GM18909 (cell line): ENCODE data around the gene GABARAPL2.

Experiments
- ATAC-seq: cut with Tn5 transposase; IDR thresholded peaks from one replicate; pipeline ENCODE4 v1.9.1; 2021; ENCODE audit warnings: mild to moderate bottlenecking; ENCODE audit not compliant: unreplicated experiment, poor library complexity

The GABARAPL2 gene

DNA sequence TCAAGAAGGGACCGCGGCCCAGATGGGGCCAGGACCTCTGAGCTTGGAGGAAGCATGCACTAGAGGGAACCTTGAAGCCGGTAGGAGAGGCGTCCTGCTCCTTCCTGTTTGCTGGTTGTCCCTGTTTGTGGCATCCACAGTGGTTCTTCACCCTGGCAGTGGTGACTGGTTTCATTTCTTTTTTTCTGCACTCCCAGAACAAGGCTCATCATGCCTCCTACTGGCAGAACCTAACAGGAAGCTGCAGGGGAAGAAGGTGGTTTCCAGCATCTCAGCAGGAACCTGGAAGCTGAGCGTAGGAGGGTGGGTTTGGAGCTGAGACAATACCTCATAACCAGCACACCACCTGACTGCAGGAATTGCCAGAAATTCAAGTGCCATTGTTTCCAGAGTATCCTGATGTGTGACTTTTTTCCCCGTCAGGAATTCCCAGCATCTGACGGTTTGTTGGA is 15.9 kb upstream of the GABARAPL2 start:
- peak; percentile 83 for ATAC-seq

DNA sequence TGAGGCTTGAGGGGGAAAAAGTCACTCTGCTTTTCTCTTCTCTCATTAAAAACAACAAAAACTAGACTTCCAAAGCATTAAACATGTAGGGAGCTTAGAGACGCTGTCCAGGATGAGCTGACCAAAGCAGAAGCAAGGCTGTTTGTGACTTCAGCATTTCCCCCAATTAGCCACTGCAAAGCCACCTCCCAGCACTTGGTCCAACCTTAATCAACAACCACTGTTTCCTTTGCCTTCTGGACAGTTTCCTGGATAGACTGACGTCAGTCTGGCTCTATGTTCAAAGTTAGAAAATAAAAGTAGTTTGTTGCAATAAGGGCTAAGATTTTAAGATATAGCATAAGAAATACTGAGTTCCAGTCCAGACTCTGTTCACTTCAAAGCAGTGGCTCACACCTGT is 13.2 kb upstream of the GABARAPL2 start:
- ATAC-seq: no peak

DNA sequence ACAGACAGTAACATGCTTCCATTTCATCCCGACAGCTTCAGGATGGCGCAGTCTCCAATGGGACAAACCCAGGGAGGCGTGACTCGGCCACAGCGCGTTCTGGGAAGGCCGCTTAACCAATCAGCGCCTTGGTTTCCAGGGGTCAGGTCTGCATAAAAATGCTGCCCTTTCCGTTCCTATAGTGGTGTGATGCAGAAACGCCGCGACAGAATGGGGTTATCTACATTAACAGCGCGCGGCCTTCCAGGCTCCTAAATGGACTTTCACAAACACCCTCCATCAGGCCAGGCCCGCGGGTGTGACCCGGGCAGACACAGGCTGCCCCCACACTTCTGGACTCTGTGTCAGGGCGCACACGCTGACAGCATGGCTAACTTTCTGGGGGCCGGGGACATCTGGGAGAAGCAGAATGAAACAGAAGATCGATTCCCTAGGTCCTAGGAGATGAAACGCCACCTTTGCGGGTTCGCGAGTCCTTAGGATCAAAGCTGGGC is 10.9 kb upstream of the GABARAPL2 start:
- peak; percentile 29 for ATAC-seq

DNA sequence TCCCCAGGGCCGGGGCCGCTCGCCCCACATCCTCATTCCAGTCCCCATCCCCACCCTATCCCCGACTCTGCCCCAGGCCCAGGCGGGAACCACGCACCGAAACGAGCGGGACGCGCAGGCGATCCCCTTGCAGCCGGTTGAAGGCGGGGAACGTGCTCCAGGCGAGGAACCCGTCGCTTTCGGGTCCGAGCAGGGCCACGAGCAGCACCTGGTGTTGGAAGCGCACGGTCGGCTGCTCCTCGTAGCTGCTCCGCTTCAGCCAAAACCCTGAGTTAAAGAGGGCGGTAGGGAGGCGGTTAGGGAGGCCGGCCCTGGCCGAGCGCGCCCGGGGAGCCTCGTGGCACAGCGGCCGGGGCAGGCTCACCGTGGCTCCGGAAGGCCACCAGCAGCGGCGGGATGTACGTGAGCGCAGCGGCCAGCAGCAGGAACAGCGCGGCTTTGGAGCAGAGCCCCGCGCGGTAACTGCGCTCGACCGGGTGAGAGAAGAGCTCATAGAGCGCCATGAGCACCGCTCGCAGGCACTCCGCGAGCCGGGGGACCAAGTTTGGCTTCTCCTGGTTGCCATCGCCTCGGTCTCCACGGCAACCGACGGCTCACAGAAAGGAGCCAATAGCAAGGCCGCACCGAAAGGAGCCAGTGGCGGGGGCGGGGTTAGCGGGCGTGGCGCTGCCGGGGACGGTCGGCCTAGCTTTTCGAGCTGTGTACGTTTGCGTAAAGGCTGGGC is 10.3 kb upstream of the GABARAPL2 start, which contains the start of gene TMEM231:
TMEM231 (minus strand) TSS at position 546 of the 724 bp plus-strand sequence; CDS start at position 503, 43 bp downstream.
- peak; percentile 97 for ATAC-seq

DNA sequence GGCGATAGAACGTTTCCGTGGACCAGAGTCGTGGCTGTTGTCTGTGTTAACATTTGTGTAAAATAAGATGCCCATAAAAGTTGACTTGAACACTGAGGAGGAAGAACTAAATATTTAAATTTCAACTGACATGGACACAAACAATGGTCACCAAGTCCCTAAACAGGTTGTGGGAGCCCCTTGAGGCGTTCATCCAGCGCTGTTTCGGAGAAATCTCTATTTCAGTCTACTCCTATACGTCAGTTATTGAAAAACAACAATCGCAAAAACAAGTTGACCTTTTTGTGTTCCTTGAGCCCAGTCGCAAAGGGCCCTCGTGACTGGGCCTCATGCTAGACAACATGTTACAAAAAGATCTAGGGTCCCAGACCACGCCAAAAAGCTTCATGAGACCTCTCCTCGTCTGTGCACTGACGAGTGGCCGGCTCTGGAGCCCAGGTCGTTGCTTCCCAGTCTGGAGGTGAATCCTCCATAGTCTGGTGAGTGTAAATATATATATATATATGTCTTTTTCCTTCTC is 9.7 kb upstream of the GABARAPL2 start:
- ATAC-seq: no peak

DNA sequence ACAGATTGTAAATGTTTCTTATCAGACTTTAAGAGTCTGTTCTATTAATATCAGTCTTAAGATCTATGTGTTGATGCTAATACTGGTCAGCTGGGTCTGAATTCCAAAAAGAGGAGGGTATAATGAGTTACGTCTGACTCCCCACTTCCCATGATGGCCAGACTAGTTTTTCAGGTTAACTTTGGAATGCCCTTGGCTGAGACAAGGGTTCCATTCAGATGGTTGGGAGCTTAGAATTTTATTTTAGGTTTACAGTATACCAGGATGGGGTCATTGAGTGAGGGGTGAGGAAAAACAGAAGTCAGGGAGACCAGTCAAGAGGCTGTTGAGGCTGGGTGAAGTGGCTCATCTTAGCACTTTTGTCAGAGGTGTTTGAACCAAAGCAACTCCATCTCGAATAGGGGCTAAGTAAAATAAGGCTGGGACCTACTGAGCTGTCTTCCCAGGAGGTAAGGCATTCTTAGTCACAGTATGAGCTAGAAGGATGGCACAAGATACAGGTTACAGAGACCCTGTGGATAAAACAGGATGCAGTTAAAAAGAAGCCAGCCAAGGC is 7.3 kb upstream of the GABARAPL2 start:
- ATAC-seq: no peak

DNA sequence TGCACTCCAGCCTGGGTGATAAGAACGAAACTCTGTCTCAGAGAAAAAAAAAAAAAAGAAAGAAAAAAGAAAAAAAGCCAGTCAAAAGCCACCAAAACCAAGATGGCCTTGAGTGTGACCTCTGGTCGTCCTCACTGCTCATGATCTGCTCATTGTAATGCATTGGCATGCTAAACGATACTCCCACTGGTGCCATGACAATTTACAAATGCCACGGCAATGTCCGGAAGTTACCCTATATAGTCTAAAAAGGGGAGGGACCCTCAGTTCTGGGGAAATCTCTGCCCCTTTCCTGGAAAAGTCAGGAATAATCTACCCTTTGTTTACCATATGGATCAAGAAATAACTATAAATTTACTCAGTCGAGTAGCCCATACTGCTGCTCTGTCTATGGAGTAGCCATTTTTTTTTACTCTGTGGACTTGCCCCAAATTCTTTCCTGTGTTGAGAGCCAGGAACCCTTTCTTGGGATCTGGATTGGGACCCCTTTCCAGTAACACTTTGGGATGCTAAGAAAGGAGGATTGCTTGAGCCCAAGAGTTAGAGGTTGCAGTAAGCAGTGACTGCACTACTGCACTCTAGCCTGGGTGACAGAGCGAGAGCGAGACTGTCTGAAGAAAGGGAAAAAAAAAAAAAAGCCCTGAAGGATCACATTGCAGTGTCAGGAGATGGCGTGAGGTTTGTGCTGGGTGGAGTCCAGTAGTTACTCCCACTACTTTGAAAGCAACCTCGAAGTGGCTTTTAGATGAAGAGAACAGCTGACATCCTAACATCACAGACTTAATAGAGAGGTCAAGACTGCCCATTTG is 6.4 kb upstream of the GABARAPL2 start:
- no peak for ATAC-seq

DNA sequence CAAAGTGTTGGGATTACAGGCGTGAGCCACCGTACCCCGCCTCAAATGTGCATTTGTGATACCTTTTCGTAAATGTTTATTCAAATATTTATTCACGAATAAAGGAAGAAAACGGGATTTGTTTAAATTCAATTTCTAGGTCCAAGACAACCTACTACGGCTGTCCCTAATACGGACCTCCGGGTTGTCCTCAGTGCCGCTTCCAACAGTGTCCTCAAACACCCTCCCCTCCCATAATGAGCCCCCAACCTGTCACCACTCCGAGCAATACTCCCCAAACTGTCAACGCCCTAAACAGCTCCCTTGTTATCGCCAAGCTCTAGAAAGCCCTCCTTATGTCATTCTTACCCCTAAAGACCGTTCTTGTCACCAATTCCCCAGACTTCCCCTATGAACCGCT is 539 bp upstream of the GABARAPL2 start:
- no peak for ATAC-seq

DNA sequence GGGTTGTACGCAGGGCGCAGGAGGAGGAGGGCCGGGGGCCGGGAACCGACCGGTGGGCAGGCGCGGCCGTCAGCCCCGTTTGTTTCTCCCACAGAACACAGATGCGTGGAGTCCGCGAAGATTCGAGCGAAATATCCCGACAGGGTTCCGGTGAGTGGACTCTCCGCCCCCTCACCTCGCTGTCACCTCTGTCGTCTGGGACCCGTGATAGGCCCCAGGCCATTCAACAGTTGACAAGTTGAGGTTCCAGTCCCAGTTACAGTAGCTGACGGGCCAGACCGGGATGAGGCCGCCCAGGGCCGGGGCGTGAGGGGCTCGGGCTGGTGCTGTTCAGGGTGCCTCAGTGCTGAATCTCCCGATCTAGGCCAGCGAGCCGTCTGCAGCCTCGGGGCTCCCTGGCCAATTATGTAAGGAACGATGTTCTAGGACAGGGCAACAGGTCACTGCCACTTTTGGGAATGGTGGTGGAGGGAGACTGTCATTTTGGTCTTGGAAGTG is 628 bp downstream of the GABARAPL2 start:
- peak; percentile 6 for ATAC-seq

DNA sequence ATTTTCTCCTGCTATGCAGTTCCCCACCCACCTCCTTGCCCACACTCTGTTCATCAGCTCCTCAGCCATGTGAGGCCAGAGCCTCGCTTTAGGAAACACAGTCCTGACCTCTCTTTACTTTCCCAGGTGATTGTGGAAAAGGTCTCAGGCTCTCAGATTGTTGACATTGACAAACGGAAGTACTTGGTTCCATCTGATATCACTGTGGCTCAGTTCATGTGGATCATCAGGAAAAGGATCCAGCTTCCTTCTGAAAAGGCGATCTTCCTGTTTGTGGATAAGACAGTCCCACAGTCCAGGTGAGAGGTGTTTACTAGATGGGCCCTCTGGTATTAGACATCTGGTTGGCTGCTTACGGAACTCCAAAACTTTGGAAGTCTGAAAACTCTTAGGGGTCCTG is 1.7 kb downstream of the GABARAPL2 start:
- no peak for ATAC-seq

DNA sequence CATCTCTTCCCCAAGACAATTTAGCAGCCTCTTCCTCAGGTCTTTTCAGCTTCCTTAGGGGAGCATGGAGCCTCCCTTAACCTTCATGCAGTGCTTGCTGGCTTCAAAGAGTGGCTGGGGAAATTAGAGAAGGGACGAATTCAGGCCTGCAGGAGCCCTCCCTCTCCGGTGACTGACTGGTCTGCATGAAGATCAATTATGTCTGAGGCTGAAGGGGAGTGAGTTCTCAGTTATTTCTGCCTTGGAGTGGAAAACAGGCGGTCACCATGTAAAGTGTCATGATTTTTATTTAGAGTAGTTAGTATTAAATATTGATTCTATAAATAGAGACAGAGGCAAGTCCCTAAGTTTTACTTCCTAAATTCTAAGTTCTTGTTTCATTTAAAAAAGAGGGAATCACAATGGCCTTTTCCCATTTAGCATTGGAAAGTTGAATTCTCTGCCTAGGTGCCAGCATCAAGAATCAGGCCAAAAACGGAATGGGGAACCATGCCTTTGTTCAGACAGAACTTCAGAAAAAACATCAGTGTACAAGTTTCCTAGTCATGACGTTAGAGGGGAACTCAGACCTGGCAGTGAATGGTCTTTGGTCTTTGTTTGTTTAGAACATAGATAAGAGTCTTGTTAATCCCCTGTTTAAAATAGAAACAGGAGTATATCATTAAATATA is 4.4 kb downstream of the GABARAPL2 start:
- no peak for ATAC-seq

DNA sequence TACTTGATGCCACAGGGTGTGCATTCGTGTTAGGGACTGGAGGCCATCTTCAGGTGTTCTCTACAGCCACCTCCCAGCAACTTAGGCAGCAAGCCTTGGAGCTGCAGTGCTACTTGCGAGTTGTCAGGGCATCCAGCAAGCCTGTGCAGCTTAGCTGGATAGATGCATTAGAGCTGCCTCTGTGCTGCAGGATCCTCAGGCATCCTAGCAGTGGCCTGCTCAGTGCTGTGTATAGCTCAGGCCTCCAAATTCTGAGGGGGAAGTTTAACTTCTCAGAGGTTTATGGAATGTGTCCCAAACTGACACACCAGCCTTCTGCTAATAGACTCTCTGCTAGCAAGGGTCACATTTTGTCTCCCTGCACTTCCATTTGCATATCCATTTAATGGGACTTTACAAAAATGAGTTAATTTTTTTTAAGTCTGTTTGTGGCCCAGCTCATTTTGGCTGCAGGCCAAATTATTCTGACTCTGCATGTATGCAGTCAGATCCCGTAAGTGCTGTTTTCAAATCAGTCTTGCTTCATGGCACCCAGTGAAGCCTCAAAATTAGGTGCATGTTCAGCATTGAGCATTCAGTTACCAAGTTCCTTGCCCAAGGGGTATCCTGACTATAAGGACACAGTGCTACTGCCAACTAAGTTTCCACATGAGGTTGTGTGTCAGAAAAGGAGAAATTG is 6.8 kb downstream of the GABARAPL2 start:
- no peak for ATAC-seq

DNA sequence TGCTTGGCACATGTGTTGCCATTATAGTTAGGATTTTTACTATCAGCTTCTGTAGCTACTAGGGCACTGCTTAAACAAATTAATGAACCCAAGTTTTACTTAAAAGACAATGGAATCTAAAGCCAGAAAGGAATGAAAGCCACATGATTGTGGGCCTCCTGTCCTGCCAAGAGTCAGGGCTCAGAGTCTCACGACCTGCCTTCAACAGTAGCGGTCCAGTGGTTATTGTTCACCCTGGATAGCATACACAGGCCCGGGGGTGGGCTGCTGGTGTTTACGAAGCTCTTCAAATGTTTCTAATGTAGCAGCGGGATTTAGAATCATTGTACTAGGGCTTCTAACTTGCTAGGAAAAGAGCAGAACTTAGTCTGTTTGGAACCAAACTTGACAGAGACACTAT is 7.8 kb downstream of the GABARAPL2 start:
- ATAC-seq: no peak

DNA sequence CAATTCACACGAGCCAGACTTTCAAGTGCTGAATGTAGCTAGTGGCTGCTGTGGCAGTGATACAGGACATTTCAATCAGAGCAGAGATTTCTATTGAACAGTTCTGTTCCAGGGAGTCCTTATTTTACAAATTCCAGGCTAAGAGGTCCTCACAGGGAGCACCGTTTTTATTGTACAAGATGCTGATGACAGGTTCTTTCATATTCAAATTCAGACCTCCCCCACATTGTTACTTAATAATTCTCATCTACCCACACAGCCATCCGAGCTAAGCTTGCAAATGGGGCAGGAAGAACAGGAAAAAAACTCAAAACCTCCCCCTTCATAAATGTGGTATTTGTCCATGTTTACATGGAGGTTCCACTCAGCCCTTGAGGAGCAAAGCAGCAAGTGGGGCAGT is 9.8 kb downstream of the GABARAPL2 start:
- ATAC-seq: no peak

DNA sequence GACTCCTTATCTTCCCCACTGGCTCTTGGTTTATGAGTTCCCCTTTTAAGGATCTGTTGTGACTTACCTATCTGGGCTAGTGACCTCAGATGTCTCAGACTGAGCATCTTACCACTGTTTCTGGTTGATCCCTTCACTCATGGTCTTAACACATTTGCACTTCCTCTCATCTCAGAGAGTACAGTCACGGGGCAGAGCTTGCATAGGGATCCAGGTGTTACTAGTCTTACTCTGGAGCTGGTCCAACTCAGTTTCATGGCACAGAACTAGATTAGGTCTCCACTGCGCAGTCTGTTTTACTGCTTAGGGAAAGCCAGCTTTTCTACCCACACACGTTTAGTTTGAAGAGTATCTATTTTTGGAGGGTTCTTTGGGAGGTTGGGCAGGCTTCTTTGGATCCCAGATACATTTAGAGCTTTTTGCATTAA is 10.2 kb downstream of the GABARAPL2 start:
- ATAC-seq: peak; percentile 65

DNA sequence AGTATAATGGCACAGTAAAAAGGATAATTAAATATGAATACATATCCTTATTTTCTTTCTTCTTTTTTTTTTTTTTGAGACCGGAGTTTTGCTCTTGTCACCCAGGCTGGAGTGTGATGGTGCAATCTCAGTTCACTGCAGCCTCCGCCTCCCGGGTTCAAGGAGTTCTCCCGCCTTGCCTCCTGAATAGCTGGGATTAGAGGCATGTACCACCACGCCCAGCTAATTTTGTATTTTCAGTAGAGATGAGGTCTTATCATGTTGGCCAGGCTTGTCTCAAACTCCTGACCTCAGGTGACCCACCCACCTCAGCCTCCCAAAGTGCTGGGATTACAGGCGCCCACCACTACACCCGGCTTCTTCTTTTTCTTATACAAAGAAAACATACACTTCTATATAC is 12.0 kb downstream of the GABARAPL2 start:
- ATAC-seq: no peak

DNA sequence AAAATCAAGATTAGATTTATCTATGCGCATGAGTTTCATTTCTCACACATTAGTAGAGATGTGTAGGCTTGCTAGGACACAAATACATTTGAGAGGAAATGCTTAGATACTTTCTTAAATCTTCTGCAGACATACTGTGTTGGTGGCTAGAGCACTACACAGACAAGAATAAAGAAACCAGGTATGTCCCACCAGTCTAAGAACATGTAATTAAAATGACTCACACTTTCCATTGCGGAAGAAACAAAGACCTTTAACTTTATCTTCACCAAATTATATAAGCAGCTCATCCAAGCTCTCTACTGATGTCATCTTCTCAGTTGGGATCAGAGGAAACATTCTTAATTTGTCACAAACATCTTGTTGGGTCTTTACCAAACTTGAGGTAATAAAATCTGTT is 12.5 kb downstream of the GABARAPL2 start:
- no peak for ATAC-seq

DNA sequence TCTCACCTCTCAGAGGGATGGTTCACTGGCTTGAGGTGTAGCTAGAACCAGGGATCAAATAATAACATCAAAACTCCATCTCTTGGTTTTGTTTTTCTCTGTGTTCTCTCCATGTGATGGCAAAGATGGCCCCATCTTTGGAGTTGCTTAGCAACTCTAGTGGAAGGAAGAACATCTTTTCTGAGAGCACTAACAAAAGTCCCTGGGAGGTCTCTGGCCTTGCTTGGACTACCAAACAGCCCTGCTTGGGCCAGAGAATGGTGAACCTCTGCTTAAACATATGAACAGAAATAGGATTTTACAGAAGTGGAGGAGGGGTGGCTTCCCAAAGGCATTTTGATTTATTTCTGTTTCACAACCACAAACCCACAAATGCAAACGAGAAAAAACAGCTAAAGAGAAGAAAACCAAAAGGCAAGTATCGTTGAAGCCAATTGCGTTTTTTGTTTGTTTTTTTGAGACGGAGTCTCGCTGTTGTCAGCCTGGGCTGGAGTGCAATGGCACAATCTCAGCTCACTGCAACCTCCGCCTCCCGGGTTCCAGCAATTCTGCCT is 13.2 kb downstream of the GABARAPL2 start:
- no peak for ATAC-seq

DNA sequence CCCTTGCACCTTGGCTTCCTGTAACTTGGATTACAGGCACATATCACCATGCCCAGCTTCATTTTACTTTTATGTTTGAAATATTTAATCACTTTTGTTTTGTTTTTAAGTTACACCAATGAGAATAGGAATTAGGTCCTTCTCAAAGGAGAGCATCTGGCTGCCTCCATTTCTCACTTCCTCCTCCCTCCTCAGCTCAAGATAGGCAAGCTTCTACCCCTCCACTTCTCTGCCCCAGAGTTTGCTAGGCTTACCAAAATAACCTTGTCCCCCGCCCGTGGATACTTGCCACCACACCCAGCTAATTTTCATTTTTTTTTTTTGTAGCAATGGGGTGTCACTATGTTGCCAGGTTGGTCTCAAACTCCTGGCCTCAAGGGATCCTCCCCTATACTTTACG is 17.9 kb downstream of the GABARAPL2 start:
- peak; percentile 63 for ATAC-seq
